ENCODE measurements around the gene CHRNB2. TPM values are rescaled to one million over a fixed set of nuclear protein-coding genes. Genes with fewer than 3 reads are reported as not detected.

CHRNB2 gene
- polyA plus RNA-seq, 6 donors from 2014 or later = 0.05 to 0.17 TPM; not detected in 4

GRCh38 chr1:154575951-154576566 is 8.5 kb downstream of the CHRNB2 start:
- no peak overlapping the region for H3K27ac Mint-ChIP-seq
- no peak overlapping the region for H3K4me3 Mint-ChIP-seq
- peaks cover 10 to 23% (median 20%) of the 10 kb centered on the region in 3 donors for H3K27me3 Mint-ChIP-seq
- peaks cover 0 to 2% (median 0%) of the 10 kb centered on the region in 7 donors for H3K9me3 Mint-ChIP-seq
- peaks cover 4 to 10% (median 5%) of the 10 kb centered on the region in 3 donors for H3K4me1 Mint-ChIP-seq
- no peak for ATAC-seq (ENCODE audit: low read depth in 2 of 2)
- no peak for DNase-seq
- peaks cover 0 to 8% of the 10 kb centered on the region in 2 donors for H3K36me3 Mint-ChIP-seq

GRCh38 chr1:154577346-154578057 is 9.9 kb downstream of the CHRNB2 start:
- H3K27ac Mint-ChIP-seq = no peak overlapping the region

GRCh38 chr1:154578058-154578418 is 10.5 kb downstream of the CHRNB2 start:
- ATAC-seq (ENCODE audit: low read depth in 2 of 2) (no peak), DNase-seq (no peak)
- Mint-ChIP-seq H3K4me3 (no peak overlapping the region), H3K27me3 (peaks cover 5 to 10% (median 7%) of the 10 kb centered on the region in 3 donors), H3K36me3 (peaks cover 0 to 8% of the 10 kb centered on the region in 2 donors), H3K4me1 (peaks cover 4 to 10% (median 5%) of the 10 kb centered on the region in 3 donors), H3K27ac (peak overlapping the region in 1 of 6 donors; percentile 54), H3K9me3 (peaks cover 0 to 2% (median 0%) of the 10 kb centered on the region in 7 donors)

More at GRCh38 chr1:154577346-154578057, 9.9 kb downstream of the CHRNB2 start:
- Mint-ChIP-seq H3K36me3 (peaks cover 0 to 8% of the 10 kb centered on the region in 2 donors), H3K4me3 (no peak overlapping the region), H3K27me3 (peaks cover 7 to 10% (median 10%) of the 10 kb centered on the region in 3 donors), H3K9me3 (peaks cover 0 to 2% (median 0%) of the 10 kb centered on the region in 7 donors), H3K4me1 (peaks cover 4 to 10% (median 5%) of the 10 kb centered on the region in 3 donors)
- ATAC-seq (ENCODE audit: low read depth in 2 of 2) (no peak), DNase-seq (no peak)

- DNase-seq = no peak
- Mint-ChIP-seq H3K27ac (peak overlapping the region in 2 of 6 donors; percentile 6 to 75), H3K4me3 (no peak overlapping the region), H3K4me1 (peaks cover 4 to 9% (median 5%) of the 10 kb centered on the region in 3 donors), H3K9me3 (no peaks in the 10 kb centered on the region), H3K36me3 (peaks cover 0 to 13% of the 10 kb centered on the region in 2 donors), H3K27me3 (peaks cover 0 to 4% (median 3%) of the 10 kb centered on the region in 3 donors)
- no peak for ATAC-seq (ENCODE audit: low read depth in 2 of 2)
Measured at GRCh38 chr1:154579374-154579773, 11.8 kb downstream of the CHRNB2 start.

- no peak for ATAC-seq (ENCODE audit: low read depth in 2 of 2)
- Mint-ChIP-seq H3K4me1 (peaks cover 4 to 7% (median 5%) of the 10 kb centered on the region in 3 donors), H3K4me3 (no peak overlapping the region), H3K27me3 (no peaks in the 10 kb centered on the region), H3K9me3 (no peaks in the 10 kb centered on the region), H3K27ac (peak overlapping the region in 1 of 6 donors; percentile 60), H3K36me3 (peaks cover 13 to 37% of the 10 kb centered on the region in 2 donors)
- DNase-seq = no peak
Measured at GRCh38 chr1:154581766-154582165, 14.2 kb downstream of the CHRNB2 start.

GRCh38 chr1:154582885-154583284 is 15.3 kb downstream of the CHRNB2 start:
- Mint-ChIP-seq H3K27me3 (no peaks in the 10 kb centered on the region), H3K4me1 (peaks cover 4 to 7% (median 5%) of the 10 kb centered on the region in 3 donors), H3K4me3 (no peak overlapping the region), H3K9me3 (no peaks in the 10 kb centered on the region), H3K27ac (peak overlapping the region in 1 of 6 donors; percentile 20), H3K36me3 (peaks cover 21 to 48% of the 10 kb centered on the region in 2 donors)
- ATAC-seq (ENCODE audit: low read depth in 2 of 2) = no peak
- no peak for DNase-seq

- Mint-ChIP-seq H3K4me3 (no peak overlapping the region), H3K27ac (no peak overlapping the region), H3K36me3 (peaks cover 21 to 52% of the 10 kb centered on the region in 2 donors), H3K27me3 (no peaks in the 10 kb centered on the region), H3K9me3 (no peaks in the 10 kb centered on the region), H3K4me1 (peaks cover 2 to 7% (median 5%) of the 10 kb centered on the region in 3 donors)
- ATAC-seq (ENCODE audit: low read depth in 2 of 2) = no peak
- no peak for DNase-seq
Measured at GRCh38 chr1:154583773-154584172, 16.2 kb downstream of the CHRNB2 start.

- H3K27ac Mint-ChIP-seq = no peak overlapping the region
- H3K9me3 Mint-ChIP-seq = no peaks in the 10 kb centered on the region
- ATAC-seq (ENCODE audit: low read depth in 2 of 2) = peak in 1 of 2 donors; percentile 43
- peaks cover 21 to 55% of the 10 kb centered on the region in 2 donors for H3K36me3 Mint-ChIP-seq
- peaks cover 0 to 7% (median 5%) of the 10 kb centered on the region in 3 donors for H3K4me1 Mint-ChIP-seq
- no peak for DNase-seq
- no peaks in the 10 kb centered on the region for H3K27me3 Mint-ChIP-seq
- H3K4me3 Mint-ChIP-seq = no peak overlapping the region
Measured at GRCh38 chr1:154584267-154584994, 16.9 kb downstream of the CHRNB2 start.

- Mint-ChIP-seq H3K27ac (no peak overlapping the region), H3K27me3 (no peaks in the 10 kb centered on the region), H3K4me3 (no peak overlapping the region), H3K36me3 (peaks cover 25 to 60% of the 10 kb centered on the region in 2 donors), H3K9me3 (no peaks in the 10 kb centered on the region), H3K4me1 (peaks cover 0 to 5% (median 5%) of the 10 kb centered on the region in 3 donors)
- DNase-seq (no peak), ATAC-seq (ENCODE audit: low read depth in 2 of 2) (no peak)
Measured at GRCh38 chr1:154586231-154586630, 18.7 kb downstream of the CHRNB2 start.

- Mint-ChIP-seq H3K4me1 (peaks cover 0 to 5% (median 5%) of the 10 kb centered on the region in 3 donors), H3K4me3 (no peak overlapping the region), H3K9me3 (no peaks in the 10 kb centered on the region), H3K27ac (peak overlapping the region in 2 of 6 donors; percentile 57 to 73), H3K36me3 (peaks cover 27 to 60% of the 10 kb centered on the region in 2 donors), H3K27me3 (no peaks in the 10 kb centered on the region)
- ATAC-seq (ENCODE audit: low read depth in 2 of 2) (no peak), DNase-seq (no peak)
Measured at GRCh38 chr1:154586641-154587040, 19.1 kb downstream of the CHRNB2 start.

GRCh38 chr1:154589780-154590179 is 22.2 kb downstream of the CHRNB2 start:
- H3K9me3 Mint-ChIP-seq = no peaks in the 10 kb centered on the region
- no peak for DNase-seq
- H3K27me3 Mint-ChIP-seq = no peaks in the 10 kb centered on the region
- peaks cover 0 to 9% (median 5%) of the 10 kb centered on the region in 3 donors for H3K4me1 Mint-ChIP-seq
- H3K4me3 Mint-ChIP-seq = no peak overlapping the region
- H3K36me3 Mint-ChIP-seq = peaks cover 44 to 68% of the 10 kb centered on the region in 2 donors
- H3K27ac Mint-ChIP-seq = no peak overlapping the region
- no peak for ATAC-seq (ENCODE audit: low read depth in 2 of 2)

GRCh38 chr1:154590756-154591155 is 23.2 kb downstream of the CHRNB2 start:
- H3K4me1 Mint-ChIP-seq = peaks cover 0 to 4% (median 0%) of the 10 kb centered on the region in 3 donors
- no peak overlapping the region for H3K4me3 Mint-ChIP-seq
- peak overlapping the region in 1 of 6 donors; percentile 19 for H3K27ac Mint-ChIP-seq
- no peak for ATAC-seq (ENCODE audit: low read depth in 2 of 2)
- no peaks in the 10 kb centered on the region for H3K9me3 Mint-ChIP-seq
- H3K27me3 Mint-ChIP-seq = no peaks in the 10 kb centered on the region
- peaks cover 43 to 58% of the 10 kb centered on the region in 2 donors for H3K36me3 Mint-ChIP-seq
- DNase-seq = no peak

- H3K27me3 Mint-ChIP-seq = no peaks in the 10 kb centered on the region
- DNase-seq (no peak), ATAC-seq (ENCODE audit: low read depth in 2 of 2) (no peak)
- peaks cover 0 to 4% (median 0%) of the 10 kb centered on the region in 3 donors for H3K4me1 Mint-ChIP-seq
- H3K36me3 Mint-ChIP-seq = peaks cover 42 to 54% of the 10 kb centered on the region in 2 donors
- peak overlapping the region in 2 of 6 donors; percentile 20 to 69 for H3K27ac Mint-ChIP-seq
- no peaks in the 10 kb centered on the region for H3K9me3 Mint-ChIP-seq
- H3K4me3 Mint-ChIP-seq = no peak overlapping the region
Measured at GRCh38 chr1:154591206-154591605, 23.6 kb downstream of the CHRNB2 start.

Measured in naive B cell (primary cell).